Activated naive CD4-positive, alpha-beta T cell (primary cell): ENCODE data around the gene ST3GAL6.

Experiments used
- DNase-seq, 4 experiments: peaks; one replicate each; lab custom pipeline; 2025; lab: John Stamatoyannopoulos, UW

Gene ST3GAL6

DNA sequence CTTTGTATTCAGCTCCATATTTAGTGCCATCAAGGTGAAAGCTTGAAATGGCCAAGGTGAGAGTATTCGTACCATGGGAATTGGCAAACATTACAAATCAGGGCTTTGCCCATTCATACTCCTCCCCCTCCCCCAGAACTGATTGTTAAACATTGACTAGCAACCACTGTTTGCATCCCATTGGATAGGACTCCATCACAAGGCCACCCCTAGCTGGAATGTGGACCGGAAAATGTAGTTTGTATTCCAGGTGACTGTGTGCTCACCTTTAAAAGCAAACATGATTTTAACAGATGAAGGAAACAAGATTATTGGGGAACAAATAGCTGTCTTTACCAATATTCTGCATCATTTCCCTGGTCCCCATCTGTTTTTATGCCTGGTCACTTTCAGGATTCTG lies 14.1 kb downstream of the ST3GAL6 start:
- DNase-seq: no peak

DNA sequence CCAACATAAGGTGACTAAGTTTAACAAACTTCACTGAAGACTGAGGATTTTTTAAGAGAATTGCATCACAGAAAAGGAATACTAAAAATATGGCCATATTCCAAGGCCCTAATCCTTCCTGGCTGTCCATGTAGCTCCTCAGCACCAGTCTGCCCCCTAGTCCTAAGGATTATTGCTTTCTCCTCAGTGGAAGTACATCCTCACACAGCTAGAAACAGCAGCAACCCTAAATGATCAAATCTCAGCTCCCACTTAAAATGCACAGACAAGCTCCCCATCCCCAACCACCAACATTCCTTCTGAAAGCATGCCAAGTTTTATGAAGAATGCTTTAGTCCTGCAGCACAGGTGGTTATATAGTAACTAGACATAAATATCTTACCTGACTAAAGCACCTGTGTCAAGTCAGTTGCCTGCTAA lies 14.7 kb downstream of the ST3GAL6 start:
- DNase-seq: no peak

DNA sequence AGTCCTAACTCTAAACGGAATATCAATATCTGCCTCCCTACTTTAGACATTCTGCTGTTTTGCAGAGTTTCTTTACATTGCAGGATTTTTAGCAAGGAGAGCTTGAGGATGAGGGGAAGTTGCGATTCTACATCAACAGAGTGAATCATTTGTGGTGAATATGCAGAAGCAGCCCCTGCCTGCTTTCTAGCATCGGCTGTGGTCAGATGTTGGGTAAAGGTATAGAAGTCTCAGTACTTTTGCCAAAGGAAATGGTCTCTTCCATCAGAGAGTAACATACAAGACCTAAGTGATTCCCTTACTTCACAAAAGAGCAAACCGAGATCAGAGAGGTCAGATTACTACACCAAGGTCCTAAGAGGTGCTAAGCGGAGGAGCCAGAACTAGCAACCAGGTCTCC lies 15.2 kb downstream of the ST3GAL6 start:
- DNase-seq: no peak

DNA sequence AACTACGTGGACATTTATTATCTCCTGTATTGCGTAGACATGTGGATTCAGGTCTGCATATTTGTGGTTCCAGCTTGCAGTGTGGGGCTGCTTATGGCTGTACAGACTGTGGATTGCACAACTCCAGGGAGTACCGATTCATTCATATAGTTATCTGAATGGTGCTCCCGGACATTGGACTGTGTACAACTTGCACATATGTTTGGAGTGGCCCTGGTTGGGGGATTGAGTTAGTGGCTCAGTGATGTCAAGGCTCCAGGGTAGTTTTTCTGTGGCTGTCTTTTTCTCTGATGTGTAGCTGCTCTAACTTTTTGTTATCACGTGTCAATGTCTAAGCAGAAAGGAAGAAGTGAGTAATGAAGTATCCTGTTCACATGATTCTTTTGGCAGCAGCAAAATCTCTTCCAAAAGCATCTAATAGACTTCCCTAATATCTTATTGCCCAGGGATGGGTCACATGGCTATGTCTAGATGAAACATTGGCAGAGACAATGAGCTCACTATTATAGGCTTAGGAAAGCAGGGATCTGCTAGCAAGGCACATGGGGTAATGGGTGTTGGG lies 15.8 kb downstream of the ST3GAL6 start:
- DNase-seq: no peak

DNA sequence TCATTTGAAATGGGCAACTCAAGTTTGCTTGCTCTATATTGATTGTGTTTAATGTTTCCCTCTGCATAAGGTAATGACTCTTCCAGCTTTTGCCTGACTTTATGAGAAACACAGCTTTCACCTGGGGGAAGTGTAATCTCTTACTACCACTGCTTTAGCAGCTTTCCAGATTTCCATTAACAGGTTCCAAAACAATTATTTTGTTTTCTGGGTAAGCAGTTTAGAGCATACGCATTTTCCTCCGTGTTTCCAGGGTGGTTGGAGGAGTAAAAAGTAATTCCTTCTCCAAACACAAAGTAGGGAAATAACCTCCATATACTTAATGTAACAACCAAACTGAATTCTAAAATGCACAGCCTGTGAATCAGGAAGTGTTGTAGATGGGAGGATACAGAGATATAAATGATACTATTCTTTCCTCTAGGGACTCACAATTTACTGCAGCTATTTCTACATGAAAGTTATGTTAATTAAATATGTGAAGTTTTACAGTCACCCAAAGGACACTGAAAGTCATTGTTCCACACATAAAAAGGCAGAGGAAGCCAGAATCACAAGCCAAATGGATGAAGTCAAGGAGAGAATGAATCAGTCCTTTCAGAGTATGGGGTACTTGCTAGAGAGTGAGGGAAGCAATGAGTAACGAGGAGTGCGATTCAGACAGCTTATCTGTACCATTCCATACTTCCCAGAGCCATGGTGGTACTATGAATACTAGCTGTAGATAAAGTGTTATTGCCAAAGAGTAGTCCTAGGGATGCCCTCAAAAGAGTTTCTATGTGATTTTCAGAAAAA lies 16.6 kb downstream of the ST3GAL6 start:
- DNase-seq: no peak

DNA sequence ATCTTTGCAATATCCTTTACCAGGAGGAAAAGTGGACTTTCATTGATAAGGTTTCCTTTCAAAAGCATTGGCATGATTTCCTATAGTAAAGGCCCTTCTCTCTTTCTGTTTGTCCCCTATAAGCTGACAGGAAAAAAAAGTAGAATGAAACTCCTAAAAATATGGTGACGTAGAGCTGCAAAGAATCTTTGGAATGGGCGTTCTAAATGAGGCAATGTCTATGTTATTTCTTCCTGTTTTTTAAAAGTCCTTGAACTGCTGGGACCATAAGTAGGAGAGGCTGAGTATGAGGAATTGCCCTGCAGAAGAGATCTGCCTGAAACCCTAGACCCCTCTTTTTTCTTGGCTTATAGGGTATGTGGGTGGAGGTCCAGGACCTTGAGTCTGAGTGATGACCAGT lies 17.2 kb downstream of the ST3GAL6 start:
- DNase-seq: no peak

DNA sequence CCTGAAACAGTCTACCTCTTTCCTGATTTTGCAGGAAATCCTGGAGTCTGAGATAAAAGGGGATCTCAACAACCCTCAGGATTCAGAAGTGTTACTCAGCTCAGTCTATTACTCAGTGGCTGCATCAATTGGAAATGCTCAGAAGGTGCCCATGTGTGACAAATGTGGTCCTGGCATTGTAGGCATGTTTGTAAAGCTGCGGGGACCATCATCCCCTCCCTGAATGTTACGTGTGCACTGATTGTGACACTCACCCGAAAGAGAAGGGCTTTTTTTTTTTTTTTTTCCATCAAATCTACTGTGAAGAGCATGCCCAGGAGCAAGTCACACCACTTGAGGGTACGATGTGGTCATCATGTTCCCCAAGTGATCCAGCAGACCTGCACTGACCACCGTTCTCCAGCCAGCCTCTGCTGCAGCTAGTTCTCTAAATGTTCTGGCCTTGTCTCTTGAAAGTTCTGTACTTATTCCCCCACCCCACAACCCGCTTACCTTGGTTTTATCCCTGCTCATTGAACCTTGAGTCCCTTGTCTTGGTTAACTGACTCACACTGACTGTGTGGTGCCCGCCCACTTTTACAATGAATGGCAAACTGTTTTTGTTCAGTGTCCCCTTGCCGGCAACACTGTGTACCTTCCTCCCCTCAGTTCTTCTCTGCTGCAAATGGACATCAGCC lies 19.8 kb downstream of the ST3GAL6 start:
- no peak for DNase-seq

DNA sequence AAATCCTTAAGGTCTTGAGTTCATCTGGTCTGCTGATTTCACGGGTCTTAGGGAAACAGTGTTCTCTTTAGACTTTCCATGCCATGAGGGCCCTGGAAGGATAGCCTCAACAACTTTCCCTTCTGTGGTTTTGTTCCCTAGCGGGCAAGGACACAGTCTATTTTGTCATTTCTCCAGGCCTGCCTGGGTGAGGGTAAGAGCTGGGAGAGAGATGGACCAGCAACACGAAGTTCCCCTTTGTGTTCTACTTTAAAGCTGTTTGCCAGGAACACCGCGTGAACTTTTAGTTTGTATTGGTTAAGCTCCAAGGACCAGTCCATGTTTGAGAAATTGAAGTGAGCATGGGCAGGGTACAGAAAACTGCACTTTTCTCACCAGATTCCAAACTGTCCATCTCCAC lies 20.9 kb downstream of the ST3GAL6 start:
- DNase-seq: no peak

DNA sequence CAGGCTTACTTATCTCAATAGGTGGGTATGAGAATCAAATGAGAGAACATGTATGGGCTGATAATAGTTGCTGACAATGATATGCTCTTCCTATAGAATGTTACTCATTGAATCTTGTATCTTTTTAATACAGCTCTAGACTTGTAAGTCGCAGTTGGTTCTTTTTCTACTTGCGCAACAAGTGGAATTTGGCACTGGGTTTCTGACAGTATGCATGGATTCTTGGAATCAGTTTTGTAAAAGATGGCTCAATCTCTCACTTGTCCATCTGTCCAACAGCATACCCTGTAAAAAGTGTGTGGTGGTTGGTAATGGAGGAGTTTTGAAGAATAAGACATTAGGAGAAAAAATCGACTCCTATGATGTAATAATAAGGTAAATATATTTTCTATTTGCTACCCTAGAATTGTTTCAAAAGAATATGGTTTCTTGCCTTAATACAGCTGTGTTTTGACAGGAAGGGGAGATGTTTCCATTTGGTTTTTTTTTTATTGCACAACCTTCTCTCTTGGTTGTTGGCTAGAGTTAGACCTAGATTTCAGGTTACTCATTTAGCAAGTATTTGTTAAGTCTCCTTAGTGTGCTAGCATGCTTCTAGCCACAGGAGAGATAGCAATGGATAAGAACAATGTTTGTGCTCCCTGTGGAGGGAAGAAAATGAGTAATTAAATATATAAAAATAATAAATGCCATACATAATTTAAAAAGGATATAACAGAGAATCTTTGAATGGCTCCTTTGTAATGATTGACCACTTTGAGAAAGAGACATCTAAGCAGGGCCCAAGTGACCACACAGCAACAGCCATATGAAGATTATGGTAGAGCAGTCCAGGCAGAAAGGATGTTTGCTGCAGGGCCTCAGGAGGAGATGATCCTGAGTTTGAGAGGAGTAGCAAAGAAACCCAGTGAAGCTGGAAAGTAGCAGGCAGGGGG lies 21.8 kb downstream of the ST3GAL6 start:
- DNase-seq: no peak

DNA sequence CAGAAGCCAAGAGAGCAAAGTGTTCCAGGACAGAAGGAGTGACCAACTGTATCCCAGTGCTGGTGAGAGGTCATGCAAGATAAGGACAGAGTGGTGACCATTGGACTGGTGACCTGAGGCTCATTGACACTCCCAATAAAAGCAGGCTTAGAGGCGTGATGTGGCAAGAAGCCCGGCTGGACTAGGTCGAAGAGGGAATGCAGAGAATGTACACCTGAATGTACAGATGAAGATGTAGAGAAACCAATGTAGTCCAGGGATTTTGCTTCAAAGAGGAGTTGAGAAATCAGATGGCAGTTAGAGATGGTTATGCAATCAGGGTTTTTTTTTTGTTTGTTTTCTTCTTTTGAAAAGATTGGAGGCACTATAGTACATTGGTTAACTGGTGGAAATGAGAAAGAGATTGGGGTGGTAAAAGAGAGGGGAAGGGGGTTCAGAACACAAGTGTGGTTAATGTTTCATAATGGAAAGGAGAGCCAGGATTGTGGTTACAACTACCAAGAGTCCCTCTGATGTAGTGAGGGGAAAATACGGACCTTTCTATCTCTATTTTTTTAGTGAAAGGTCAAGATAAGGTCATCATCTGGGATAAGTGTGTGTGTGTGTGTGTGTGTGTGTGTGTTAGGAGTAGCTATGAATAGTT lies 23.3 kb downstream of the ST3GAL6 start:
- DNase-seq: no peak

DNA sequence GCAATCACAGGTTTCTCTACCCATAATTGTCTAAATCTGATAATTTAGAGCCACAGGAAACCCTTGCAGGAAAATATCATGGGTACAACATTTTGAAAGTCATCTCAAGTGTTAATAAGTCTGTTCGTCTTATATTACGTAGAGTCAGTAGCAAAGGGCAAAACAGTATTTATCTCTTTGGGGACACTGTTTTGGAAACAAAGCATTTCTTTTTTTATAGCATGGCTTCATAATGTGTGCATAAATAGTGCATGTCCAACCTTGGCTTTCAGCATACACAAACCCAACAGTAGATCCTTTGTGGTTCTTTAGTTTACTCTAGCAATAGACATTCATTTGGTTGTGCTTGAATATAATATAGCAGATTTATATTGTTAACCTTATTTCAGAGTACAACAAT lies 24.0 kb downstream of the ST3GAL6 start:
- no peak for DNase-seq

DNA sequence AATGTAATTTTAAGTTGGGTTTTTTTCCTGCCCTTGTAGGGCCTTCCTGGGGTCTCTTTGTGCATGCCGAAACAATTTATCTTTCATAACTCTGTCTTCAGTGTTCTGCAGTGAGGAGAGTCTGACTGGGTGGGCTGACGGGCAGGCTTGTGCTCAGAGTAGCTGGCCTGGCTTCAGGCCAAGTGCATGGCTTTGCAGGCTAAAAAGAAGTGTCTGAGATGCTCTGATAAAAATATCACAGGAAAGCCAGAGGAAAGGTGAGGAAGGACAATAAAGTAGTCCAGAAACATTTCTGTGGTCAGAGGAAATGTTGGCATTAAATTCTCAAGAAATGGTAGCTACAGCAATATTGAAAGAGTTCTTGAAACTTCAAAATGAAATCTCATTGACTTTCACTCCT lies 25.5 kb downstream of the ST3GAL6 start:
- no peak for DNase-seq

DNA sequence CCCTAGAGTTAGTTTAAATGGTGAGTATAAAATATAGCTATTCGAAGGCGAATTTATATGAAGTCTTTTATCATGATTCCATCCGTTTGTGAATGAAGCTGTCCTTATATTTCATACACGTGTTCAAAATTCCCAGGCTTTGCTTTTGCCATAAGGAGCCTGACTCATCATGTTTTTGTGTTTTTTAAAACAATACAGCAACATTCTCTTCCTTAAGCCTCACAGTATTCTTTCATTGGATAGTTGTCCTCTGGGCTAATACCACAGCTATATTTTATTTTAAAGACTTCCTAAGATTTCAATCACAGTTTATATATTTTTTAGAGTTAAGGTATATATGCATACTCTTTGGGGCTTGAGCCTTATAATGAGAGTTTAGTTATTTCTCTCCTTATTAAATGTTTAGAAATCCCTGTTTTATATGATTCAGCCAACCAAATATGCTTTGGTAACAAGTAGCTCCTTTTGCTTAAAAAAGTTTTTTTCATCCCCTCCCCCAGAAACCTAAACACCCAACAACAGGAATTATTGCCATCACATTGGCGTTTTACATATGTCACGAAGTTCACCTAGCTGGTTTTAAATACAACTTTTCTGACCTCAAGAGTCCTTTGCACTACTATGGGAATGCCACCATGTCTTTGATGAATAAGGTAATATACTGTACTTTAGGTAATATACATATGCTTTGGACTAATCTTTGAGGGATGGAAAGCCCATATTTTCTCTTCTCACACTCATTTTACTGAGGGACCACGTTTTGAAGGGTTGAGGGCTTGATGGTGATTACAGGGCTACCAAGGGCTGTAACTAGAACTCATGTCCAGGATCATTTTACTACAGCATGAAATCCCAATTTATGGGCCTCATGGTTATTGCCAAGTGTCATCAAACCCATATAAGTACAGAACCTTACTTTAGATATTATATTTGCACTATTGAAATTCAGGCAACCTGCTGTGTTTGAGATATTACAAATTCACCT lies 28.5 kb downstream of the ST3GAL6 start:
- no peak for DNase-seq

DNA sequence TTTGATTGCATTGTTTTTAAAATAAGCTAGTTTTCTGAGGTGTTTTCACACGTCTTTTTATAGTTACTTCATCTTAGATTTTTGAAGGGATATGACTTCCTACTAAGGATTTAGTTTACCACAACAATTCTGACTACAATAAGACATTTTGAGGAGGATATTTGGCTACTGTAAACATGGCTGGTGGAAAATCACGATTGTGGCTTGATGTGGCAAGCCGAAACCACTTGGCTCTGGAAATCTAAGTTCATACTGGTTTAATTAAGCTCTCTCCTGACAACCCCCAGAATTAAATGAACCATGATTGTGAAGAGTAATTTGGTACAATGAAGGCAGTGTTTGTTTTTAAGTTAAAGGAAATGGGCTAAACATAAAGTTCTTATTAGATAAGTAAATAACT lies 30.8 kb downstream of the ST3GAL6 start:
- no peak for DNase-seq

DNA sequence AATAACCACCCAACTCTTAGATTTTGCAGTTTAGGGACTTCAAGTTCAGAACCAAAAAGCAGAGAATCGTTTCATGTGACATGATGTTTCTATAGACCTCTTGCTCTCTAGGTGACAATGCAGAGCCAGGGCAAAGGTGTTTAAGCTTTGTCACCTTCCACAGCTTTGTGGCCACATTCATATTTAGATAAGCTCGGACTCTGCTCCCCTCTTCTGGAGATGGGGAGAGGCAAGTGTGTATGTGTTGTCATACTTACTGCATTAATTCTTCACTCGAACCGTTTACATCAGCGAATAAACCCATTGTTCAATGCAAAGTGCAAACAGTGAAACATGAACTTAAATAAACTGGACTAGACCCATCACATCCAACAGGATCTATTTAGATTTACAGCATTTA lies 33.2 kb downstream of the ST3GAL6 start:
- DNase-seq: no peak

DNA sequence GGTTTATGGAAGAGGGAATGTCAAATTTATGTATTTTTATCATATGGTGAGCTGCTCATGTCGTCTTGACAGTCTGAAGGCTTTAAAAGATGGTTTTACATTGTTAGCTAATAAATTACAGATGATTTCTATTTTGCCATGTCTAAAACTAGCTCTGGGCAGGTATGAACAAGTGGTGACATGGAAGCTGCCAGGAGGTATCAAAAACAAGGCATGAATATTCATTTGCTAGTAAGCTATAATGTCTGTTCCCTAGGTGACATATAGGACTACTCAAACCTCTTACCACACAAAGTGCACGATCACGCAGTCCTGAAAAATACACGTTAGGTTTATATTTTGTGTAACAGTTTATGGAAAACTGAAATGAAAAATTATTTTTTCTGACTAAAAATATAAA lies 34.8 kb downstream of the ST3GAL6 start:
- no peak for DNase-seq

DNA sequence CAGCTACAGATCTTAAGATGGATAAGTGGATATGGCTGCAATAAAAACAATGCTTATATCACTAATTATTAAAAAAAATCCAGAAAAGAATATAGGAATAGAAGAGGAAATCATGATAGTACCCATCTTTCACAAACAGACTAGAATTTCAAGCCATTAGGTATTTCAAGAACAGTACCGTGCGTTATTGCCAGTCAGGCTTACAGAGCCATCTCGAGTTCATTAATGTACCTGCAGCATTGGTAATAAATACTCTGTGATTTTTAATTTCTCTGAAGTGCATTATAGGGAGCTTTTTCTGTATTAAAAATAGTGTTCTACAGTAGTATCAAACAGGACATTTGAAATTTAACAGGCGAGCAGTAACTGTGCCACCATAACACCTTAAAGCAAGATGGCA lies 35.7 kb downstream of the ST3GAL6 start:
- no peak for DNase-seq

DNA sequence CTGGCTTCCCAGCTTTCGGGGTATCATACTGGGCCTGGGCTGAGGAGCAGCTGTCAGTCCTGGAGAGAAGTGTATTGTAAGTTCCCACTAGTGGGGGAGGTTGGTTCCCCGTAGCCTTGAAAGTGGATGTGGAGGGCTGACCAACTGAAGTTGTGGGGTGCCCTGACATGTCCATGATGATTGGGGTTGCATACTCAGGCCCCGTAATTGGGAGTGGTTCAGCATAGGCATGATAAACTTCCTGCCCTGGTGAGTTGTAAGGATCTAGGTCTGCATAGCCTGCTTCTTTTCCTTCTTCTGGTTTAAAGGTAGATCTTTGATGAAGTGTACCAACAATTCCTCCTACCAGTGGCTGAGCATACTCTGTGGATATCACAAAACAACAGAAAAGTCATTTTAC lies 36.3 kb downstream of the ST3GAL6 start:
- no peak for DNase-seq

DNA sequence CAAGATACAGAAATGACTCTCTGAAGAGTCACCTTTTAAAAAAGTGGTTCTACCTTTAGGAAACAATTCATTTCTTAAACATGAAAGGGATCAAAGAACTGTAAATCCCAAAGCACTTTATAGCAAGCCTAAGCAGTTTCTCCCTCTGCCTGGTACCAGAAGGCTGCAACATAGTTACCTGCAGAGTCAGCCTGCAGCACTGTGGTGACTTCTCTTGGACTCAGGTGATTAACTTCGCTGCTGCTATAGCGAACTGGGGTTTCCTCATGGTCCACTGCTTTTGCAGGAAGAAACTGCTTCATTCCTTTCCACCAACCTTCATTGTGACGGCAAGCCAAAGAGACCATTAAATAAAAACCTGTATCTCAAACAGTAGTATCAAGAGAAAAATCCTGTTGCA lies 37.3 kb downstream of the ST3GAL6 start:
- no peak for DNase-seq

DNA sequence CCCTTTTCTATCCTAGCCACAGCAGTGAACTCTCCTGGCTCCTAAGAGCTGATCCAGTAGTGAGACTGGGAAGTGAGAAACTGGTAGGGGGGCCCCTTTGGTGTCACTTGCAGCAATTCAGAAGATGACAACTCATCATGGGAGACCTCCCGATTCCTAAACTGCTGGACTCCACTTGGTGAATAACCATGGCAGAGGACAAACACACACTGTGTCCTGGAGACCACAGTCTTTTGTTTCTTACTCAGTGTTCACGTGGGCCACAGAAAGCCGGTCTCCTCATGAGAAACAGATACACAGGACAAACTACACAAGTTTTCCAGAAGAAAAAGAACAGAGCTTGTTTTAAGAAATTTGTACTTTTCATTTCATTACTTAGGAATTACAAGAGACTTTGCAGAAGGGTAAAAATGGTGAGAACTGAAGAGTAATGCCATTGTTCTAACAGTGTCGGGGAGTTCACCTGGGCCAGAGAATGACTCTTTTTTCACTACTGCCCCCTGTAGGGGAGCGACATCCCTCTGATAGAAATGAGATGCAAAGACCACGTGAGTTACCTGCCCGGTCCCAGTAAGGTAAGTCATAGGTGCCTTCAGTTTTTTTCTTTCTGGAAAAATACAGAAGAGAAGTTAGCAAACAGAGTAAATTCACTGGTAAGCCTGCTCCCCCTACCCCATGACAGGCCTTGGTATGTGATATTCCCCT lies 38.1 kb downstream of the ST3GAL6 start:
- no peak for DNase-seq
